HG03439 (cell line): ENCODE results near the gene BRINP3.
"Not testable (repeated sequence)": the region's sequence is repeated elsewhere in the genome, so short reads cannot be mapped to it uniquely, and the experiment has no call there.

ENCODE experiments used
- ATAC-seq: cut with Tn5 transposase; IDR thresholded peaks from one replicate; pipeline ENCODE4 v1.9.1; 2021; ENCODE audit warnings: mild to moderate bottlenecking, moderate library complexity; ENCODE audit not compliant: unreplicated experiment

Gene BRINP3

GRCh38 chr1:190126728-190127127 lies 350.9 kb downstream of the BRINP3 start:
- no peak for ATAC-seq

- ATAC-seq, result no peak
Measured at GRCh38 chr1:190124068-190124467, 353.6 kb downstream of the BRINP3 start.

- ATAC-seq, result not testable (repeated sequence)
Measured at GRCh38 chr1:190120564-190120963, 357.1 kb downstream of the BRINP3 start.

GRCh38 chr1:190119683-190120082 lies 358.0 kb downstream of the BRINP3 start:
- ATAC-seq, result no peak

GRCh38 chr1:190116921-190117320 lies 360.7 kb downstream of the BRINP3 start:
- no peak for ATAC-seq

GRCh38 chr1:190104961-190105360 lies 372.7 kb downstream of the BRINP3 start:
- no peak for ATAC-seq

GRCh38 chr1:190102757-190103326 lies 374.8 kb downstream of the BRINP3 start:
- ATAC-seq, result no peak

GRCh38 chr1:190101756-190102155 lies 375.9 kb downstream of the BRINP3 start:
- ATAC-seq, result no peak

GRCh38 chr1:190098756-190099155 lies 378.9 kb downstream of the BRINP3 start:
- no peak for ATAC-seq

GRCh38 chr1:190098107-190098506 lies 379.6 kb downstream of the BRINP3 start:
- ATAC-seq, result no peak

GRCh38 chr1:190095596-190095995 lies 382.1 kb downstream of the BRINP3 start:
- ATAC-seq, result no peak

- ATAC-seq, result no peak
Measured at GRCh38 chr1:190084552-190084951, 393.1 kb downstream of the BRINP3 start.

GRCh38 chr1:190068304-190068703 lies 409.4 kb downstream of the BRINP3 start:
- ATAC-seq, result no peak

GRCh38 chr1:190067592-190067991 lies 410.1 kb downstream of the BRINP3 start:
- ATAC-seq, result no peak

GRCh38 chr1:190066011-190066410 lies 411.7 kb downstream of the BRINP3 start:
- ATAC-seq, result no peak

- ATAC-seq, result no peak
Measured at GRCh38 chr1:190049314-190049713, 428.4 kb downstream of the BRINP3 start.
